Endothelial cell of umbilical vein (primary cell): ENCODE data around the gene SEMA3G.

Experiments used
- JUN ChIP-seq: IDR thresholded peaks from 2 replicates; pipeline ENCODE4 v1.6.1; 2011; ENCODE audit warnings: borderline replicate concordance, low read depth; ENCODE audit not compliant: insufficient read length, insufficient read depth
- TF ChIP-seq, protein P1 (sequence below), 2 donors: IDR thresholded peaks; 1 replicate in 1 of 2; 2 replicates in 1 of 2; pipeline ENCODE4 v1.5.1; 2011; ENCODE audit warnings: low read length in 2 of 2, mild to moderate bottlenecking in 2 of 2, moderate library complexity in 2 of 2, control low read depth in 1 of 2, inconsistent platforms in 1 of 2, low read depth in 1 of 2; ENCODE audit not compliant: insufficient read depth in 1 of 2; ENCODE audit errors: extremely low read depth in 1 of 2

- TF ChIP-seq, protein P1, sequence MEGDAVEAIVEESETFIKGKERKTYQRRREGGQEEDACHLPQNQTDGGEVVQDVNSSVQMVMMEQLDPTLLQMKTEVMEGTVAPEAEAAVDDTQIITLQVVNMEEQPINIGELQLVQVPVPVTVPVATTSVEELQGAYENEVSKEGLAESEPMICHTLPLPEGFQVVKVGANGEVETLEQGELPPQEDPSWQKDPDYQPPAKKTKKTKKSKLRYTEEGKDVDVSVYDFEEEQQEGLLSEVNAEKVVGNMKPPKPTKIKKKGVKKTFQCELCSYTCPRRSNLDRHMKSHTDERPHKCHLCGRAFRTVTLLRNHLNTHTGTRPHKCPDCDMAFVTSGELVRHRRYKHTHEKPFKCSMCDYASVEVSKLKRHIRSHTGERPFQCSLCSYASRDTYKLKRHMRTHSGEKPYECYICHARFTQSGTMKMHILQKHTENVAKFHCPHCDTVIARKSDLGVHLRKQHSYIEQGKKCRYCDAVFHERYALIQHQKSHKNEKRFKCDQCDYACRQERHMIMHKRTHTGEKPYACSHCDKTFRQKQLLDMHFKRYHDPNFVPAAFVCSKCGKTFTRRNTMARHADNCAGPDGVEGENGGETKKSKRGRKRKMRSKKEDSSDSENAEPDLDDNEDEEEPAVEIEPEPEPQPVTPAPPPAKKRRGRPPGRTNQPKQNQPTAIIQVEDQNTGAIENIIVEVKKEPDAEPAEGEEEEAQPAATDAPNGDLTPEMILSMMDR (IDR thresholded peaks at IDR 0.05; ENCODE audit: extremely low read depth in 1 of 2, insufficient read depth in 1 of 2, low read depth in 1 of 2, low read length in 2 of 2): no peak
- TF ChIP-seq JUN: peak; percentile 98
These were observed 15.0 kb downstream of the SEMA3G start for GRCh38 chr3:52429779-52430415.
